Caco-2 (cell line): ENCODE results near the gene MMD. TPM values are rescaled to one million over a fixed set of nuclear protein-coding genes. Genes with fewer than 3 reads are reported as not detected.

ENCODE experiments used
- BruUV-seq: library from RNA; stranded (reverse); fragments of 400-500 nt; replicated peaks from 2 replicates; lab custom pipeline; 2021; lab: Mats Ljungman, UMichigan
- CTCF ChIA-PET: fragments of 300-600 bp; sonication (Branson Sonifier 250); formaldehyde crosslinking; loops from one replicate; lab custom pipeline; 2022; ENCODE audit warnings: antibody characterized with exemption; lab: Charles Lee
- POLR2A ChIA-PET: fragments of 300-600 bp; sonication (Branson Sonifier 250); formaldehyde crosslinking; loops from one replicate; lab custom pipeline; 2022; ENCODE audit warnings: antibody characterized with exemption; lab: Charles Lee
- DNase-seq, 2 experiments: peaks; one replicate each; pipeline versions ENCODE4 v3.0.0 to v3.0.0-alpha.2; 2020 to 2022
- H3K27me3 ChIP-seq: replicated peaks from 2 replicates; pipeline ENCODE4 v1.6.0; 2011; ENCODE audit warnings: low read length; ENCODE audit not compliant: control insufficient read depth, insufficient read depth
- H3K36me3 ChIP-seq: 2 replicates; pipeline ENCODE4 v1.5.1; 2011; ENCODE audit warnings: low read length; ENCODE audit not compliant: control insufficient read depth, insufficient read depth
- H3K4me1 ChIP-seq: fragments of 250-450 bp; sonication (Bioruptor Pico); 2 replicates; pipeline ENCODE4 v1.5.1; 2020; ENCODE audit warnings: mild to moderate bottlenecking
- H3K4me3 ChIP-seq: 2 replicates; pipeline ENCODE4 v1.5.1; 2011; ENCODE audit warnings: low read depth, mild to moderate bottlenecking, control low read depth, low read length
- H3K9me3 ChIP-seq: fragments of 250-450 bp; sonication (Bioruptor Pico); 2 replicates; pipeline ENCODE4 v1.5.1; 2020; ENCODE audit warnings: mild to moderate bottlenecking, moderate library complexity
- H3K27ac Mint-ChIP-seq: one replicate; pipeline ENCODE4 v1.8.0; 2022; ENCODE audit warnings: mixed read lengths; ENCODE audit not compliant: unreplicated experiment
- H3K27me3 Mint-ChIP-seq: one replicate; pipeline ENCODE4 v1.8.0; 2022; ENCODE audit warnings: mixed read lengths; ENCODE audit not compliant: insufficient read depth, unreplicated experiment
- H3K36me3 Mint-ChIP-seq: one replicate; pipeline ENCODE4 v1.8.0; 2022; ENCODE audit warnings: mild to moderate bottlenecking, mixed read lengths; ENCODE audit not compliant: insufficient read depth, unreplicated experiment
- H3K4me1 Mint-ChIP-seq: one replicate; pipeline ENCODE4 v1.8.0; 2022; ENCODE audit warnings: low read depth, mixed read lengths; ENCODE audit not compliant: unreplicated experiment
- H3K4me3 Mint-ChIP-seq: one replicate; pipeline ENCODE4 v1.8.0; 2022; ENCODE audit warnings: mild to moderate bottlenecking, moderate library complexity, mixed read lengths; ENCODE audit not compliant: unreplicated experiment
- H3K9me3 Mint-ChIP-seq: one replicate; pipeline ENCODE4 v1.8.0; 2022; ENCODE audit warnings: mixed read lengths; ENCODE audit not compliant: unreplicated experiment
- intact Hi-C: fragments of 100-400 bp; cut with micrococcal nuclease; formaldehyde crosslinking; loops from one replicate; pipeline ENCODE4 v1.10.0; 2022; ENCODE audit not compliant: unreplicated experiment
- total RNA-seq: library from RNA; stranded (reverse); gene quantifications from 2 replicates; pipeline ENCODE4 v1.2.3, GENCODE V29; 2022
- TF ChIP-seq, protein P1 (sequence below), 2 experiments: fragments of 200-600 bp in 1 of 2; IDR thresholded peaks; 1 replicate in 1 of 2; 2 replicates in 1 of 2; pipeline versions ENCODE4 v1.5.1 to v1.8.0; 2011 to 2022; ENCODE audit warnings: antibody characterized with exemption in 1 of 2, control low read depth in 1 of 2, inconsistent platforms in 1 of 2, low read depth in 1 of 2, low read length in 1 of 2, mild to moderate bottlenecking in 1 of 2, moderate library complexity in 1 of 2; ENCODE audit not compliant: insufficient read depth in 1 of 2, severe bottlenecking in 1 of 2, unreplicated experiment in 1 of 2

Gene MMD
- total RNA-seq, 1 experiment from 2014 or later: 38.6 TPM

DNA sequence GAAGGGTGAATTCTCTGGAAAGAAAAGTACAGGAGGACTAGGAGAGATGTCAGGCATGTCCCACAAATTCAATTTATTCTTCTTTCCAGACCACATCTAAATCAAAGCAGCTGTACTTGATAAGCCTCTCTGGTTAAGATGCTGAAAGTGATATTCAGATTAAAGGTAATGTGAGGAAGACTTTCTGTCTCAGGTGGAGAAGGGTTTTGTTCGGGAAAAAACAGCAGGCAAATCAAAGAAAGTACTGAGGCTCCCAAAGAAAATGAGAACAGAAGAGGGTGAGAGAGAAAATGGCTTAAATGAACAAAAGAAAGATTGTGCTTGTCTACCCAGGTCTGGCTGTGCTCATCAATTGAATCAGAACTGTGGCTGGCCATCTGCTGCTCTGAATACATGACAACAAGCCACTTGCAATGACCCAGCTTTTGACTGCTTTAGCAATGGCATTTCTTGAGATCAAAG is 55.6 kb downstream of the MMD start:
- H3K27me3 Mint-ChIP-seq: no peaks in the 10 kb centered on the region
- intact Hi-C loops: no loop called here
- Histone ChIP-seq H3K27me3 (no peaks in the 10 kb centered on the region), H3K4me3 (no peak overlapping the region), H3K4me1 (no peaks in the 10 kb centered on the region), H3K36me3 (no peaks in the 10 kb centered on the region), H3K9me3 (no peaks in the 10 kb centered on the region)
- no peak overlapping the region for H3K27ac Mint-ChIP-seq
- TF ChIP-seq, protein P1, sequence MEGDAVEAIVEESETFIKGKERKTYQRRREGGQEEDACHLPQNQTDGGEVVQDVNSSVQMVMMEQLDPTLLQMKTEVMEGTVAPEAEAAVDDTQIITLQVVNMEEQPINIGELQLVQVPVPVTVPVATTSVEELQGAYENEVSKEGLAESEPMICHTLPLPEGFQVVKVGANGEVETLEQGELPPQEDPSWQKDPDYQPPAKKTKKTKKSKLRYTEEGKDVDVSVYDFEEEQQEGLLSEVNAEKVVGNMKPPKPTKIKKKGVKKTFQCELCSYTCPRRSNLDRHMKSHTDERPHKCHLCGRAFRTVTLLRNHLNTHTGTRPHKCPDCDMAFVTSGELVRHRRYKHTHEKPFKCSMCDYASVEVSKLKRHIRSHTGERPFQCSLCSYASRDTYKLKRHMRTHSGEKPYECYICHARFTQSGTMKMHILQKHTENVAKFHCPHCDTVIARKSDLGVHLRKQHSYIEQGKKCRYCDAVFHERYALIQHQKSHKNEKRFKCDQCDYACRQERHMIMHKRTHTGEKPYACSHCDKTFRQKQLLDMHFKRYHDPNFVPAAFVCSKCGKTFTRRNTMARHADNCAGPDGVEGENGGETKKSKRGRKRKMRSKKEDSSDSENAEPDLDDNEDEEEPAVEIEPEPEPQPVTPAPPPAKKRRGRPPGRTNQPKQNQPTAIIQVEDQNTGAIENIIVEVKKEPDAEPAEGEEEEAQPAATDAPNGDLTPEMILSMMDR (IDR thresholded peaks at IDR 0.05; ENCODE audit: insufficient read depth in 1 of 2, low read depth in 1 of 2, low read length in 1 of 2, severe bottlenecking in 1 of 2, unreplicated experiment in 1 of 2): no peak
- ChIA-PET CTCF (no interaction called here), POLR2A (no interaction called here)
- H3K9me3 Mint-ChIP-seq: peaks cover 8% of the 10 kb centered on the region
- H3K4me1 Mint-ChIP-seq: no peaks in the 10 kb centered on the region
- no peaks in the 10 kb centered on the region for H3K36me3 Mint-ChIP-seq
- H3K4me3 Mint-ChIP-seq: no peak overlapping the region
- no TSS peak for BruUV-seq
- no peak for DNase-seq

GRCh38 chr17:55363033-55363432 is 58.6 kb downstream of the MMD start:
- CTCF ChIA-PET: no interaction called here
- Histone ChIP-seq H3K4me1 (no peaks in the 10 kb centered on the region), H3K36me3 (no peaks in the 10 kb centered on the region), H3K27me3 (no peaks in the 10 kb centered on the region), H3K9me3 (no peaks in the 10 kb centered on the region), H3K4me3 (no peak overlapping the region)
- Mint-ChIP-seq H3K27me3 (no peaks in the 10 kb centered on the region), H3K27ac (no peak overlapping the region), H3K4me3 (no peak overlapping the region), H3K9me3 (peaks cover 14% of the 10 kb centered on the region), H3K36me3 (no peaks in the 10 kb centered on the region), H3K4me1 (no peaks in the 10 kb centered on the region)
- no peak for DNase-seq
- no TSS peak for BruUV-seq
- POLR2A ChIA-PET: no interaction called here
- TF ChIP-seq, protein P1 (IDR thresholded peaks at IDR 0.05; ENCODE audit: insufficient read depth in 1 of 2, low read depth in 1 of 2, low read length in 1 of 2, severe bottlenecking in 1 of 2, unreplicated experiment in 1 of 2): no peak
- intact Hi-C loops: no loop called here

- no peaks in the 10 kb centered on the region for H3K36me3 ChIP-seq
- ChIA-PET CTCF (no interaction called here), POLR2A (no interaction called here)
- no peak overlapping the region for H3K4me3 ChIP-seq
- intact Hi-C loops: no loop called here
- no peak overlapping the region for H3K4me3 Mint-ChIP-seq
- H3K9me3 ChIP-seq: no peaks in the 10 kb centered on the region
- H3K27me3 Mint-ChIP-seq: no peaks in the 10 kb centered on the region
- H3K4me1 Mint-ChIP-seq: peaks cover 6% of the 10 kb centered on the region
- DNase-seq: no peak
- H3K9me3 Mint-ChIP-seq: peaks cover 14% of the 10 kb centered on the region
- H3K27ac Mint-ChIP-seq: no peak overlapping the region
- H3K27me3 ChIP-seq: no peaks in the 10 kb centered on the region
- TF ChIP-seq, protein P1 (IDR thresholded peaks at IDR 0.05; ENCODE audit: insufficient read depth in 1 of 2, low read depth in 1 of 2, low read length in 1 of 2, severe bottlenecking in 1 of 2, unreplicated experiment in 1 of 2): no peak
- H3K36me3 Mint-ChIP-seq: no peaks in the 10 kb centered on the region
- no TSS peak for BruUV-seq
- no peaks in the 10 kb centered on the region for H3K4me1 ChIP-seq
These were observed 60.7 kb downstream of the MMD start for GRCh38 chr17:55360971-55361370.
